NCI-H510A treated with DMSO at 0.1 percent for 48 hours (cell line): ENCODE data around the gene CCND1.
A peak's percentile ranks its signal among the peaks of the same experiment; 100 is the strongest.

Source experiments
- DNase-seq: peaks from one replicate; lab custom pipeline; 2025; lab: John Stamatoyannopoulos, UW

The CCND1 gene

GRCh38 chr11:69666752-69667536 lies 26.0 kb downstream of the CCND1 start:
- no peak for DNase-seq

GRCh38 chr11:69667619-69668604 lies 27.0 kb downstream of the CCND1 start:
- no peak for DNase-seq

- DNase-seq, result no peak
Observed at GRCh38 chr11:69669486-69669885, 28.5 kb downstream of the CCND1 start.

GRCh38 chr11:69670158-69670845 lies 29.3 kb downstream of the CCND1 start:
- peak; percentile 82 for DNase-seq

- no peak for DNase-seq
Observed at GRCh38 chr11:69671734-69672465, 30.9 kb downstream of the CCND1 start.

GRCh38 chr11:69674267-69674885 lies 33.4 kb downstream of the CCND1 start:
- no peak for DNase-seq

- DNase-seq, result peak; percentile 90
Observed at GRCh38 chr11:69674886-69675714, 34.1 kb downstream of the CCND1 start, which contains the start of gene LTO1. LTO1 (minus strand) TSS chr11:69675353; CDS start chr11:69675239, 114 bp downstream.

GRCh38 chr11:69677749-69678148 lies 36.8 kb downstream of the CCND1 start:
- no peak for DNase-seq

- no peak for DNase-seq
Observed at GRCh38 chr11:69680688-69681087, 39.7 kb downstream of the CCND1 start.

GRCh38 chr11:69682221-69682620 lies 41.3 kb downstream of the CCND1 start:
- no peak for DNase-seq

- no peak for DNase-seq
Observed at GRCh38 chr11:69682681-69683326, 41.8 kb downstream of the CCND1 start.

GRCh38 chr11:69683764-69684333 lies 42.9 kb downstream of the CCND1 start:
- DNase-seq, result no peak

GRCh38 chr11:69684651-69685050 lies 43.7 kb downstream of the CCND1 start:
- DNase-seq, result no peak

- DNase-seq, result no peak
Observed at GRCh38 chr11:69685348-69685747, 44.4 kb downstream of the CCND1 start.

- DNase-seq, result no peak
Observed at GRCh38 chr11:69686452-69686851, 45.5 kb downstream of the CCND1 start.

GRCh38 chr11:69686856-69687255 lies 45.9 kb downstream of the CCND1 start:
- no peak for DNase-seq

- peak; percentile 4 for DNase-seq
Observed at GRCh38 chr11:69687969-69688771, 47.2 kb downstream of the CCND1 start.
